ENCODE data around the gene PDE11A.

- no peak for TF ChIP-seq CTCF (IDR thresholded peaks at IDR 0.05)
- no peak for TF ChIP-seq HOXB13 (CRISPR knock-in tag; IDR thresholded peaks at IDR 0.05; ENCODE audit: low read depth)
- no peak for TF ChIP-seq CHD2 (IDR thresholded peaks at IDR 0.05; ENCODE audit: low read length, partially characterized antibody)
- no peak for TF ChIP-seq KDM1A (IDR thresholded peaks at IDR 0.05; ENCODE audit: low read depth)
- TF ChIP-seq, protein P1, sequence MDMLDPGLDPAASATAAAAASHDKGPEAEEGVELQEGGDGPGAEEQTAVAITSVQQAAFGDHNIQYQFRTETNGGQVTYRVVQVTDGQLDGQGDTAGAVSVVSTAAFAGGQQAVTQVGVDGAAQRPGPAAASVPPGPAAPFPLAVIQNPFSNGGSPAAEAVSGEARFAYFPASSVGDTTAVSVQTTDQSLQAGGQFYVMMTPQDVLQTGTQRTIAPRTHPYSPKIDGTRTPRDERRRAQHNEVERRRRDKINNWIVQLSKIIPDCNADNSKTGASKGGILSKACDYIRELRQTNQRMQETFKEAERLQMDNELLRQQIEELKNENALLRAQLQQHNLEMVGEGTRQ (IDR thresholded peaks at IDR 0.05) = no peak
- no peak for TF ChIP-seq NFE2L2 (conservative IDR thresholded peaks at IDR 0.05; ENCODE audit: low read length)
- TF ChIP-seq RCOR1 (IDR thresholded peaks at IDR 0.05; ENCODE audit: low read depth, low read length) = no peak
- no peak for TF ChIP-seq POLR2AphosphoS2 (conservative IDR thresholded peaks at IDR 0.05; ENCODE audit: low read length)
- no peak for TF ChIP-seq CBX8 (IDR thresholded peaks at IDR 0.05)
- no peak for TF ChIP-seq MAZ (IDR thresholded peaks at IDR 0.05; ENCODE audit: borderline replicate concordance, low read depth, low read length)
- TF ChIP-seq ESRRA (IDR thresholded peaks at IDR 0.05; ENCODE audit: borderline replicate concordance, low read length) = no peak
- TF ChIP-seq, protein P2, sequence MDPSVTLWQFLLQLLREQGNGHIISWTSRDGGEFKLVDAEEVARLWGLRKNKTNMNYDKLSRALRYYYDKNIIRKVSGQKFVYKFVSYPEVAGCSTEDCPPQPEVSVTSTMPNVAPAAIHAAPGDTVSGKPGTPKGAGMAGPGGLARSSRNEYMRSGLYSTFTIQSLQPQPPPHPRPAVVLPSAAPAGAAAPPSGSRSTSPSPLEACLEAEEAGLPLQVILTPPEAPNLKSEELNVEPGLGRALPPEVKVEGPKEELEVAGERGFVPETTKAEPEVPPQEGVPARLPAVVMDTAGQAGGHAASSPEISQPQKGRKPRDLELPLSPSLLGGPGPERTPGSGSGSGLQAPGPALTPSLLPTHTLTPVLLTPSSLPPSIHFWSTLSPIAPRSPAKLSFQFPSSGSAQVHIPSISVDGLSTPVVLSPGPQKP (IDR thresholded peaks at IDR 0.05; ENCODE audit: low read depth, low read length) = no peak
- no peak for TF ChIP-seq RFX5 (IDR thresholded peaks at IDR 0.05)
- no peak for TF ChIP-seq PHF8 (IDR thresholded peaks at IDR 0.05; ENCODE audit: borderline replicate concordance, low read depth)
Observed at GRCh38 chr2:177883177-177883576, 189.4 kb downstream of the PDE11A start.

All from A549 (cell line).